ENCODE results near the gene COX7A2L.

DNA sequence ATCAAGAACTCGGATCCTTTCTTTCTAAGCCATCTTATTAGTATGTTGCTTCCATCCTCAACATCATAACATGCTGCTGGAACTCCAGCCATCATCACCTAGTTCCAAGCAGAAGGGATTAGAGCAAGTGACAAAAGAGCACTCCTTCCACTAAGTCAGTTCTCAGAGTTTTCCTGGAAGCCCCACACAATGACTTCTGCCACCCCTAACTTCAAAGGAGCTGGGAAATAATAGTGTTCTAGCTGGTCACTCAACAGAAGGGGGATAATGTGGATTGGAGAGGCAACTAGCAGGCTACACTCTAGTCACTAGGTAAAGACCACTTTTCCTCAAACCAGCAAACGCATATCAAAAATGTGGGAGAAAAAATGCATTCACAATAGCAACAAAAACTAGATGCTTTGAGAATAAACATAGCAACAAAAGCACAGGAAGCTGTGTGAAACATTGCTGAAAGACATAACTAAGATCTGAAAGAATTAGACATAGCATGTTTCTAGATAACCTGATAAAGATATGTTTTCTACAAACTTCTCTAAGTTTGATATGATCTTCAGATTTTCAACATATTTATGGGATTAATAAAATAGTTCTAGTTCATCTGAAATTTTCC, 39.5 kb downstream of the COX7A2L start:
- TF ChIP-seq, protein P1, sequence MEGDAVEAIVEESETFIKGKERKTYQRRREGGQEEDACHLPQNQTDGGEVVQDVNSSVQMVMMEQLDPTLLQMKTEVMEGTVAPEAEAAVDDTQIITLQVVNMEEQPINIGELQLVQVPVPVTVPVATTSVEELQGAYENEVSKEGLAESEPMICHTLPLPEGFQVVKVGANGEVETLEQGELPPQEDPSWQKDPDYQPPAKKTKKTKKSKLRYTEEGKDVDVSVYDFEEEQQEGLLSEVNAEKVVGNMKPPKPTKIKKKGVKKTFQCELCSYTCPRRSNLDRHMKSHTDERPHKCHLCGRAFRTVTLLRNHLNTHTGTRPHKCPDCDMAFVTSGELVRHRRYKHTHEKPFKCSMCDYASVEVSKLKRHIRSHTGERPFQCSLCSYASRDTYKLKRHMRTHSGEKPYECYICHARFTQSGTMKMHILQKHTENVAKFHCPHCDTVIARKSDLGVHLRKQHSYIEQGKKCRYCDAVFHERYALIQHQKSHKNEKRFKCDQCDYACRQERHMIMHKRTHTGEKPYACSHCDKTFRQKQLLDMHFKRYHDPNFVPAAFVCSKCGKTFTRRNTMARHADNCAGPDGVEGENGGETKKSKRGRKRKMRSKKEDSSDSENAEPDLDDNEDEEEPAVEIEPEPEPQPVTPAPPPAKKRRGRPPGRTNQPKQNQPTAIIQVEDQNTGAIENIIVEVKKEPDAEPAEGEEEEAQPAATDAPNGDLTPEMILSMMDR (IDR thresholded peaks at IDR 0.05 in 4 of 5, conservative IDR thresholded peaks at IDR 0.05 in 1 of 5), result no peak
- no peak for TF ChIP-seq POLR2A (IDR thresholded peaks at IDR 0.05)
